Measurements from ENCODE around the gene SRP19. TPM values are rescaled to one million over a fixed set of nuclear protein-coding genes. Genes with fewer than 3 reads are reported as not detected.

SRP19 gene
- total RNA-seq, 1 donor from 2014 or later: 50.6 TPM

- Mint-ChIP-seq H3K27ac (ENCODE audit: unreplicated experiment) (no peak overlapping the region), H3K36me3 (ENCODE audit: unreplicated experiment) (peaks cover 8% of the 10 kb centered on the region), H3K4me1 (ENCODE audit: unreplicated experiment) (peaks cover 5% of the 10 kb centered on the region), H3K27me3 (ENCODE audit: unreplicated experiment) (peaks cover 3% of the 10 kb centered on the region), H3K4me3 (ENCODE audit: unreplicated experiment) (no peak overlapping the region), H3K9me3 (ENCODE audit: unreplicated experiment) (peaks cover 5% of the 10 kb centered on the region)
- no peak for TF ChIP-seq CTCF (IDR thresholded peaks at IDR 0.05)
- no peak for DNase-seq (ENCODE audit: extremely low spot score, unreplicated experiment)
Measured at GRCh38 chr5:112846556-112846955, 14.5 kb upstream of the SRP19 start.

- Mint-ChIP-seq H3K4me3 (ENCODE audit: unreplicated experiment) (no peak overlapping the region), H3K36me3 (ENCODE audit: unreplicated experiment) (peaks cover 4% of the 10 kb centered on the region), H3K9me3 (ENCODE audit: unreplicated experiment) (no peaks in the 10 kb centered on the region), H3K4me1 (ENCODE audit: unreplicated experiment) (peaks cover 5% of the 10 kb centered on the region), H3K27ac (ENCODE audit: unreplicated experiment) (no peak overlapping the region), H3K27me3 (ENCODE audit: unreplicated experiment) (peaks cover 6% of the 10 kb centered on the region)
- no peak for DNase-seq (ENCODE audit: extremely low spot score, unreplicated experiment)
- no peak for TF ChIP-seq CTCF (IDR thresholded peaks at IDR 0.05)
Measured at GRCh38 chr5:112847306-112847705, 13.8 kb upstream of the SRP19 start.

GRCh38 chr5:112848116-112848811, 12.8 kb upstream of the SRP19 start:
- H3K27ac Mint-ChIP-seq (ENCODE audit: unreplicated experiment): peak overlapping the region; percentile 67
- H3K4me1 Mint-ChIP-seq (ENCODE audit: unreplicated experiment): peaks cover 5% of the 10 kb centered on the region
- DNase-seq (ENCODE audit: extremely low spot score, unreplicated experiment): no peak
- no peaks in the 10 kb centered on the region for H3K36me3 Mint-ChIP-seq (ENCODE audit: unreplicated experiment)
- TF ChIP-seq CTCF (IDR thresholded peaks at IDR 0.05): peak; percentile 74
- H3K9me3 Mint-ChIP-seq (ENCODE audit: unreplicated experiment): no peaks in the 10 kb centered on the region
- H3K4me3 Mint-ChIP-seq (ENCODE audit: unreplicated experiment): no peak overlapping the region
- peaks cover 9% of the 10 kb centered on the region for H3K27me3 Mint-ChIP-seq (ENCODE audit: unreplicated experiment)

- no peak for TF ChIP-seq CTCF (IDR thresholded peaks at IDR 0.05)
- Mint-ChIP-seq H3K9me3 (ENCODE audit: unreplicated experiment) (peaks cover 5% of the 10 kb centered on the region), H3K27ac (ENCODE audit: unreplicated experiment) (no peak overlapping the region), H3K36me3 (ENCODE audit: unreplicated experiment) (no peaks in the 10 kb centered on the region), H3K27me3 (ENCODE audit: unreplicated experiment) (peaks cover 19% of the 10 kb centered on the region), H3K4me3 (ENCODE audit: unreplicated experiment) (no peak overlapping the region), H3K4me1 (ENCODE audit: unreplicated experiment) (peaks cover 5% of the 10 kb centered on the region)
- DNase-seq (ENCODE audit: extremely low spot score, unreplicated experiment): no peak
Measured at GRCh38 chr5:112849912-112850311, 11.2 kb upstream of the SRP19 start.

- Mint-ChIP-seq H3K9me3 (ENCODE audit: unreplicated experiment) (peaks cover 10% of the 10 kb centered on the region), H3K36me3 (ENCODE audit: unreplicated experiment) (no peaks in the 10 kb centered on the region), H3K4me3 (ENCODE audit: unreplicated experiment) (no peak overlapping the region), H3K27me3 (ENCODE audit: unreplicated experiment) (peaks cover 51% of the 10 kb centered on the region), H3K4me1 (ENCODE audit: unreplicated experiment) (no peaks in the 10 kb centered on the region), H3K27ac (ENCODE audit: unreplicated experiment) (no peak overlapping the region)
- no peak for TF ChIP-seq CTCF (IDR thresholded peaks at IDR 0.05)
- DNase-seq (ENCODE audit: extremely low spot score, unreplicated experiment): no peak
Measured at GRCh38 chr5:112854651-112855050, 6.4 kb upstream of the SRP19 start.

All from osteocyte (in vitro differentiated cells).